H1 (cell line): ENCODE results near the gene HIBADH. TPM values are rescaled to one million over a fixed set of nuclear protein-coding genes. Genes with fewer than 3 reads are reported as not detected.

Source experiments
- CHD7 ChIP-seq: fragments of 300-600 bp; sonication (generic); IDR thresholded peaks from 2 replicates; pipeline ENCODE4 v1.7.1; 2012; ENCODE audit warnings: low read length, moderate library complexity, mild to moderate bottlenecking, inconsistent platforms; ENCODE audit not compliant: insufficient replicate concordance
- CTBP2 ChIP-seq: IDR thresholded peaks from 2 replicates; pipeline ENCODE4 v1.7.0; 2011; ENCODE audit warnings: borderline replicate concordance, mild to moderate bottlenecking, moderate library complexity, mixed read lengths, low read length; ENCODE audit not compliant: insufficient read depth, insufficient read length
- polyA plus RNA-seq, 7 experiments: library from polyadenylated mRNA; depleted of rRNA in 3 of 7; stranded (reverse) in 5 of 7; unstranded in 2 of 7; fragments of >200 nt in 5 of 7; fragments of 200-250 nt in 2 of 7; gene quantifications; 1 replicate in 5 of 7; 2 replicates in 1 of 7; 4 replicates in 1 of 7; pipeline versions ENCODE4 v1.2.1 to v1.2.3, GENCODE V29; 2011 to 2013; ENCODE audit warnings: missing spikeins in 2 of 7, mixed read lengths in 2 of 7
- total RNA-seq: library from RNA; stranded (reverse); fragmentation: NEBNext Ultra II Directional; extraction: Animal tissue kit (Norgen Biotek cat#: 25700); gene quantifications from 2 replicates; pipeline ENCODE4 v1.2.1, GENCODE V29; 2021

The HIBADH gene
- total and polyA plus RNA-seq, 2 of the 8 experiments (the other 6 are each of a cell fraction or from before 2014, with no cell fraction given): 30.1 to 39.5 TPM

GRCh38 chr7:27520815-27521790 is 141.6 kb downstream of the HIBADH start (continued):
- no peak for TF ChIP-seq CHD7
- TF ChIP-seq CTBP2: no peak
